Small intestine (tissue), 7 donors: ENCODE results near the gene SOHLH1. TPM values are rescaled to one million over a fixed set of nuclear protein-coding genes. Genes with fewer than 3 reads are reported as not detected.

Source experiments
- DNase-seq, 2 donors: peaks; one replicate each; pipeline versions ENCODE4 v3.0.0 to v3.0.0-alpha.2; 2013
- FAIRE-seq: peaks from 2 replicates; lab custom pipeline; 2012; peaks lifted over from hg19 to GRCh38; lab: Jason Lieb, UNC
- H3K27ac ChIP-seq, 3 donors: one replicate each; pipeline ENCODE4 v1.5.1; 2013; ENCODE audit warnings: low read length in 2 of 3, mild to moderate bottlenecking in 2 of 3, control low read depth in 1 of 3, inconsistent platforms in 1 of 3, low read depth in 1 of 3, moderate library complexity in 1 of 3
- H3K27me3 ChIP-seq, 3 donors: one replicate each; pipeline ENCODE4 v1.6.1; 2013; ENCODE audit warnings: low read length in 3 of 3, inconsistent platforms in 1 of 3; ENCODE audit not compliant: control insufficient read depth in 3 of 3, insufficient read depth in 3 of 3
- H3K36me3 ChIP-seq, 3 donors: one replicate each; pipeline ENCODE4 v1.6.1; 2013; ENCODE audit warnings: low read length in 3 of 3, inconsistent platforms in 1 of 3, low read depth in 1 of 3, mild to moderate bottlenecking in 1 of 3, moderate library complexity in 1 of 3; ENCODE audit not compliant: control insufficient read depth in 3 of 3, insufficient read depth in 2 of 3
- H3K4me1 ChIP-seq, 3 donors: one replicate each; pipeline ENCODE4 v1.6.1; 2013; ENCODE audit warnings: low read length in 2 of 3, inconsistent platforms in 1 of 3, low read depth in 1 of 3, mild to moderate bottlenecking in 1 of 3, moderate library complexity in 1 of 3; ENCODE audit not compliant: control insufficient read depth in 3 of 3, insufficient read depth in 2 of 3
- H3K4me3 ChIP-seq, 3 donors: one replicate each; pipeline ENCODE4 v1.5.1; 2013; ENCODE audit warnings: low read length in 3 of 3, control low read depth in 1 of 3, inconsistent platforms in 1 of 3, low read depth in 1 of 3, mild to moderate bottlenecking in 1 of 3, moderate library complexity in 1 of 3
- H3K9me3 ChIP-seq, 2 donors: one replicate each; pipeline ENCODE4 v1.6.1; 2013; ENCODE audit warnings: low read depth in 1 of 2, low read length in 1 of 2; ENCODE audit not compliant: control insufficient read depth in 2 of 2, insufficient read depth in 1 of 2
- WGBS, 3 donors: extraction: QIAGEN DNeasy Blood & Tissue Kit; methylation state at CpG; one replicate each; pipeline ENCODE4 v1.1.7; 2013; 5-methylcytosine and 5-hydroxymethylcytosine counted together
- polyA plus RNA-seq, 4 donors: library from polyadenylated mRNA; stranded (reverse) in 3 of 4; unstranded in 1 of 4; fragments of 200-250 nt in 3 of 4; fragments of 120-200 nt in 1 of 4; gene quantifications; one replicate each; pipeline versions ENCODE4 v1.2.1 to v1.2.3, GENCODE V29; 2013
- donor health status: healthy with polysubstance abuse.
- donor health status: control.
- donor health status: control.
- donor health status: Bipolar disorder and iron deficiency.
- donor health status: healthy.

The SOHLH1 gene
- polyA plus RNA-seq, 4 donors: not detected

DNA sequence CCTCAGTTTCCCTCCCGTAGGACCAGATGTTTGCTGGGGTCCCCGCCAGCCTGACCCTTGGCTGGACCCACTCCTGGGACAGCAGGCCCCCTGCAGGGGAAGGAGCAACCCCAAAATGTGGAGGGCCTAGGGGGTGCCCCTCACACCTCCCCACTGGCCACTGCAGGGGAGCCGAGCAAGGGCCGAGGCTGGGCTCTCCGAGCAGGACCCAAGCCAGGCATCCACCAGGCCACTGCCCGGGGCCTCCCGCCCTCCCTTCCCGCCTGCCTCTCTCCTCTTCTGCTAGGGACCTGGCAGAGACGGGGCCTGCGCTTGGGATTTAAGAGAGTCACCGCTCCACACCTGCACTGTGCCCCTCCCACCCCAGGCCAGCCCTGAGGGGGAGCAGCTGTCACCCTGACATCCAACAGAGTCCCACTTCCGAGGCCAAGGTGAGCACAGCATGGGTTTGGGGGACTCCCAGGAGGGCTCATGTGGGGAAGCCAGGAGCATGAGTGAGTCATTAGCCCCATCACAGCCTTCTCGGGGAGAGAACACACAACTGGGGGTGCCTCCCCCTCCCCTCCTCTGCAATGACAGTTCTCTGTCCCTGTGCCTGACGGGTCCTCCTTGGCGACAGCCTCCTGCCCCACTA is 15.8 kb downstream of the SOHLH1 start:
- FAIRE-seq (no peak), DNase-seq (no peak)
- no peaks in the 10 kb centered on the region for H3K27me3 ChIP-seq
- no peaks in the 10 kb centered on the region for H3K36me3 ChIP-seq
- H3K27ac ChIP-seq: no peak overlapping the region
- no peak overlapping the region for H3K4me3 ChIP-seq
- H3K4me1 ChIP-seq: no peaks in the 10 kb centered on the region
- WGBS, 3 donors: 68 to 74% (median 71%) methylated on average over 15 of the region's 15 CpGs
- no peaks in the 10 kb centered on the region for H3K9me3 ChIP-seq

- Histone ChIP-seq H3K27ac (no peak overlapping the region), H3K4me3 (no peak overlapping the region), H3K27me3 (no peaks in the 10 kb centered on the region), H3K36me3 (no peaks in the 10 kb centered on the region), H3K9me3 (no peaks in the 10 kb centered on the region), H3K4me1 (no peaks in the 10 kb centered on the region)
- 76 to 84% (median 79%) methylated on average over 5 of the region's 5 CpGs for WGBS, 3 donors
- no peak for FAIRE-seq
- DNase-seq: no peak
These were observed 18.1 kb downstream of the SOHLH1 start for GRCh38 chr9:135681161-135681560.

- H3K4me3 ChIP-seq: no peak overlapping the region
- no peaks in the 10 kb centered on the region for H3K27me3 ChIP-seq
- 68 to 75% (median 74%) methylated on average over 16 of the region's 16 CpGs for WGBS, 3 donors
- no peak for FAIRE-seq
- H3K9me3 ChIP-seq: no peaks in the 10 kb centered on the region
- no peak for DNase-seq
- no peaks in the 10 kb centered on the region for H3K36me3 ChIP-seq
- no peak overlapping the region for H3K27ac ChIP-seq
- no peaks in the 10 kb centered on the region for H3K4me1 ChIP-seq
These were observed 19.2 kb downstream of the SOHLH1 start for GRCh38 chr9:135680056-135680455.

- DNase-seq (no peak), FAIRE-seq (no peak)
- no peak overlapping the region for H3K27ac ChIP-seq
- no peak overlapping the region for H3K4me3 ChIP-seq
- H3K9me3 ChIP-seq: no peaks in the 10 kb centered on the region
- H3K4me1 ChIP-seq: no peaks in the 10 kb centered on the region
- no peaks in the 10 kb centered on the region for H3K27me3 ChIP-seq
- 87 to 89% (median 89%) methylated on average over 18 to 20 of the region's 20 CpGs for WGBS, 3 donors
- H3K36me3 ChIP-seq: no peaks in the 10 kb centered on the region
These were observed 20.9 kb downstream of the SOHLH1 start for GRCh38 chr9:135678236-135679017.

- Histone ChIP-seq H3K4me3 (no peak overlapping the region), H3K36me3 (no peaks in the 10 kb centered on the region), H3K27me3 (no peaks in the 10 kb centered on the region), H3K4me1 (no peaks in the 10 kb centered on the region), H3K9me3 (no peaks in the 10 kb centered on the region), H3K27ac (no peak overlapping the region)
- WGBS, 3 donors: 75 to 85% (median 78%) methylated on average over 22 of the region's 22 CpGs
- no peak for DNase-seq
- FAIRE-seq: no peak
These were observed 21.6 kb downstream of the SOHLH1 start for GRCh38 chr9:135677641-135678168.

- H3K36me3 ChIP-seq: no peaks in the 10 kb centered on the region
- FAIRE-seq (no peak), DNase-seq (no peak)
- no peaks in the 10 kb centered on the region for H3K4me1 ChIP-seq
- no peaks in the 10 kb centered on the region for H3K27me3 ChIP-seq
- no peak overlapping the region for H3K4me3 ChIP-seq
- WGBS, 3 donors: 84 to 89% (median 87%) methylated on average over 13 of the region's 13 CpGs
- no peaks in the 10 kb centered on the region for H3K9me3 ChIP-seq
- no peak overlapping the region for H3K27ac ChIP-seq
These were observed 22.4 kb downstream of the SOHLH1 start for GRCh38 chr9:135676891-135677290.

DNA sequence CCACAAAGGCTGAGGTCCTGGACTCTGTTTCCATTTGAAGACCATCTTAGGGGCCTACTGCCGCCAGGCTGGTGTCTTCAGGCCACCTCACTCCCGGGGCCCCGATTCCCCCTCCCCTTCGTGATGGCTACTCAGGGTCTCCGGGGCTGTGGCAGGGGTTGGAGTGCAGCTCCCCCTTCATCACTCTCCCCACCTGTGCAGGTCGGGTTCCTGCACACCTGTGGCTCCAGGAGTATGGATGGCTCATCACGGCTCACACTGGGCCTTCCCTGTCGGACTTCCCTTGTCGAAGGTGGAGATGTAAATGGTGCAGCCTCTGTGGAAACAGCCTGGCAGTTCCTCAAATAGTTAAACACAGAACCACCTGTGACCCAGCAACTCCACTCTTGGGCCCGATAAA is 24.3 kb downstream of the SOHLH1 start:
- no peak for FAIRE-seq
- Histone ChIP-seq H3K27ac (no peak overlapping the region), H3K27me3 (no peaks in the 10 kb centered on the region), H3K4me1 (no peaks in the 10 kb centered on the region), H3K4me3 (no peak overlapping the region), H3K9me3 (peaks cover 0 to under 1% of the 10 kb centered on the region in 2 donors), H3K36me3 (no peaks in the 10 kb centered on the region)
- no peak for DNase-seq
- 67 to 73% (median 71%) methylated on average over 10 of the region's 10 CpGs for WGBS, 3 donors

GRCh38 chr9:135673941-135674340 is 25.3 kb downstream of the SOHLH1 start:
- H3K9me3 ChIP-seq: peaks cover 0 to 7% of the 10 kb centered on the region in 2 donors
- H3K4me1 ChIP-seq: no peaks in the 10 kb centered on the region
- H3K4me3 ChIP-seq: no peak overlapping the region
- WGBS, 3 donors: 79 to 87% (median 86%) methylated on average over 8 of the region's 8 CpGs
- H3K27me3 ChIP-seq: no peaks in the 10 kb centered on the region
- DNase-seq: no peak
- no peak for FAIRE-seq
- no peaks in the 10 kb centered on the region for H3K36me3 ChIP-seq
- H3K27ac ChIP-seq: no peak overlapping the region
